ENCODE measurements around the gene LIMA1.

DNA sequence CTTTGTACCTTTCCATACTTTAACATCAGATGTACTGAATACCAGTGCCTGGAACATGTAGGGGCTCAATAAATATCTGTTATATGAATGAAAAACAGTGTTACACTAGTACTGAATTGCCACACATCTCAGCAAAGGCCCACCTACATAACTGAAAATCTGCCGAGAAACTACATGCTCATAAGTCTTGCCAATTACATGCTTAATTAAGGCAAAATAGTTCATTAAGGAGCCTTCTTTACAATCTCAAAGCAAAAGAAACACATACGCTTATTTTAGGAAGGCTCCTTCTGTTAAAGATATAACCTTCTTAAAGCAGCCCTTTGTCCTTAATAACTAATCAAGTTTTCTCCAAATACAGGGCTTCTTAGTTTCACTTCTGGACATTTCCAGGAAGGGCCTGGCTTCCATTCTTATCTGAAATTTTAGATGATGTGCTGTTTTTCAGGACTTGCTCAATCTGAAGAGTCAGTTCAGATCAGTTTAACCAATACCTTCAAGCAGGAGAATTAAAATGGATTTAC, 11.5 kb downstream of the LIMA1 start:
- TF ChIP-seq POLR2AphosphoS5 (IDR thresholded peaks at IDR 0.05; ENCODE audit: borderline replicate concordance, low read depth, low read length), result no peak
- TF ChIP-seq EZH2 (IDR thresholded peaks at IDR 0.05), result no peak

Measured in SK-N-MC (cell line).